Measurements from ENCODE around the gene XIST. TPM values are rescaled to one million over a fixed set of nuclear protein-coding genes. Genes with fewer than 3 reads are reported as not detected.

Gene XIST
- total and polyA plus RNA-seq, 2 of the 8 experiments (the other 6 are each of a cell fraction or from before 2014, with no cell fraction given), result 0.06 to 0.19 TPM

GRCh38 chrX:73852022-73852421 lies 492 bp downstream of the XIST start:
- Histone ChIP-seq H3K27me3 (replicated peaks in 1 of 4; ENCODE audit: control insufficient read depth in 3 of 4, extremely low read depth in 1 of 4, insufficient read depth in 3 of 4, low read length in 3 of 4) (no peaks in the 10 kb centered on the region), H4K20me1 (replicated peaks in 1 of 2; ENCODE audit: control insufficient read depth in 1 of 2, insufficient read depth in 2 of 2, low read length in 2 of 2) (no peaks in the 10 kb centered on the region), H3K79me1 (ENCODE audit: low read depth, low read length) (no peaks in the 10 kb centered on the region), H4K91ac (replicated peaks; ENCODE audit: insufficient read length, low read length) (no peak overlapping the region), H2BK5ac (ENCODE audit: low read depth, low read length) (no peak overlapping the region), H3K27ac (ENCODE audit: low read depth, low read length) (no peak overlapping the region), H3K9ac (replicated peaks in 1 of 4; ENCODE audit: extremely low read depth in 1 of 4, low read depth in 3 of 4, low read length in 3 of 4) (no peak overlapping the region), H3K4me1 (replicated peaks in 1 of 4; ENCODE audit: control insufficient read depth in 3 of 4, insufficient read depth in 4 of 4, low read length in 3 of 4) (peaks cover 0 to 7% (median 0%) of the 10 kb centered on the region in 4 experiments; a peak in 1 of 7 replicates), H3K18ac (ENCODE audit: extremely low read depth, low read length) (no peak overlapping the region), H3K23ac (ENCODE audit: insufficient read length) (no peak overlapping the region), H3K36me3 (ENCODE audit: control insufficient read depth in 2 of 4, insufficient read depth in 4 of 4, low read length in 3 of 4) (no peaks in the 10 kb centered on the region; a peak in 1 of 8 replicates), H3K4me3 (ENCODE audit: extremely low read depth in 1 of 4, insufficient read depth in 2 of 4, low read depth in 3 of 4, low read length in 4 of 4) (no peak overlapping the region), H3K14ac (ENCODE audit: insufficient read length) (no peak overlapping the region), H2BK120ac (replicated peaks; ENCODE audit: low read depth, low read length) (no peak overlapping the region), H3K9me3 (ENCODE audit: insufficient read depth in 2 of 2, low read depth in 1 of 2, low read length in 1 of 2) (peaks cover 17 to 24% of the 10 kb centered on the region in 2 experiments), H2BK15ac (ENCODE audit: low read length) (no peak overlapping the region), H3K56ac (replicated peaks; ENCODE audit: insufficient read length, low read depth, low read length) (no peak overlapping the region), H4K8ac (ENCODE audit: extremely low read depth, insufficient read depth, low read length) (no peak overlapping the region), H4K5ac (ENCODE audit: insufficient read length, low read depth, low read length) (no peak overlapping the region), H2AFZ (ENCODE audit: low read length) (no peak overlapping the region), H3K23me2 (ENCODE audit: low read depth, low read length) (no peaks in the 10 kb centered on the region), H3K4ac (replicated peaks; ENCODE audit: insufficient read length, low read depth, low read length) (no peak overlapping the region), H3K4me2 (ENCODE audit: insufficient read depth in 1 of 2, low read depth in 2 of 2, low read length in 2 of 2) (no peak overlapping the region), H2AK5ac (ENCODE audit: low read depth, low read length) (no peak overlapping the region), H2BK20ac (ENCODE audit: low read length) (no peak overlapping the region), H2BK12ac (ENCODE audit: low read depth, low read length) (no peak overlapping the region), H3K79me2 (ENCODE audit: control insufficient read depth in 1 of 2, insufficient read depth in 2 of 2, low read length in 2 of 2) (no peaks in the 10 kb centered on the region)
- CTCF ChIA-PET (ENCODE audit: partially characterized antibody), result no interaction called here
- DNase-seq (ENCODE audit: low read depth in 1 of 2, low spot score in 2 of 2) (no peak), FAIRE-seq (no peak)
- POLR2A ChIA-PET (ENCODE audit: partially characterized antibody), result no interaction called here
- WGBS, 2 experiments (ENCODE audit: extremely low coverage in 1 of 2, insufficient coverage in 1 of 2, insufficient read length in 1 of 2, insufficient replicate concordance in 2 of 2, low coverage in 1 of 2, low lambda C conversion rate in 2 of 2, missing lambda C conversion rate in 1 of 2), result 88% methylated on average over 10 of the region's 19 CpGs; no CpG with 5 or more reads in 1 of the 2 experiments
- TF ChIP-seq EZH2 (IDR thresholded peaks at IDR 0.05; ENCODE audit: low read depth, low read length, severe bottlenecking), result no peak
